T-cell (primary cell): ENCODE measurements around the gene MYH8. TPM values are rescaled to one million over a fixed set of nuclear protein-coding genes. Genes with fewer than 3 reads are reported as not detected.

ENCODE experiments used
- ATAC-seq, 4 experiments: fragments of 200-7000 bp in 3 of 4; fragments of 150-1000 bp in 1 of 4; cut with Tn5 transposase; replicated peaks in 1 of 4; 1 replicate in 3 of 4; 2 replicates in 1 of 4; pipeline ENCODE4 v1.10.0; 2021; ENCODE audit warnings: moderate library complexity in 3 of 4, mild to moderate bottlenecking in 2 of 4, moderate number of reproducible peaks in 1 of 4
- CTCF ChIA-PET, 2 donors: fragments of 300-600 bp; sonication (Branson Sonifier 250); formaldehyde crosslinking; loops; one replicate each; lab custom pipeline; 2022; ENCODE audit warnings: antibody characterized with exemption in 2 of 2; lab: Charles Lee
- POLR2A ChIA-PET, 2 donors: fragments of 300-600 bp; sonication (Branson Sonifier 250); formaldehyde crosslinking; loops; one replicate each; lab custom pipeline; 2022; ENCODE audit warnings: antibody characterized with exemption in 2 of 2; lab: Charles Lee
- DNase-seq, 35 experiments: peaks; one replicate each; pipeline versions ENCODE4 v3.0.0 to v3.0.0-alpha.2; 2013 to 2023
- H3K27ac ChIP-seq: one replicate; pipeline ENCODE4 v1.5.1; 2013; ENCODE audit warnings: low read length
- H3K27me3 ChIP-seq, 2 experiments: replicated peaks in 1 of 2; 1 replicate in 1 of 2; 2 replicates in 1 of 2; pipeline versions ENCODE4 v1.6.1 to v1.7.0; 2013; ENCODE audit warnings: low read length in 1 of 2, mixed read lengths in 1 of 2; ENCODE audit not compliant: control insufficient read depth in 2 of 2, insufficient read depth in 2 of 2; ENCODE audit errors: extremely low read depth in 1 of 2
- H3K36me3 ChIP-seq, 2 donors: 1 replicate in 1 of 2; 2 replicates in 1 of 2; pipeline versions ENCODE4 v1.6.1 to v1.7.0; 2013; ENCODE audit warnings: low read length in 1 of 2; ENCODE audit not compliant: control insufficient read depth in 2 of 2, insufficient read depth in 1 of 2; ENCODE audit errors: extremely low read depth in 1 of 2
- H3K4me1 ChIP-seq, 2 experiments: 1 replicate in 1 of 2; 2 replicates in 1 of 2; pipeline versions ENCODE4 v1.6.1 to v1.7.0; 2013; ENCODE audit warnings: low read length in 2 of 2, mixed read lengths in 1 of 2; ENCODE audit not compliant: insufficient read depth in 2 of 2, control insufficient read depth in 1 of 2; ENCODE audit errors: extremely low read depth in 1 of 2
- H3K4me3 ChIP-seq, 2 donors: 1 replicate in 1 of 2; 2 replicates in 1 of 2; pipeline versions ENCODE4 v1.5.1 to v1.7.0; 2013; ENCODE audit warnings: mild to moderate bottlenecking in 2 of 2, low read length in 1 of 2, moderate library complexity in 1 of 2; ENCODE audit not compliant: control insufficient read depth in 1 of 2; ENCODE audit errors: extremely low read depth in 1 of 2
- H3K9me3 ChIP-seq: 2 replicates; pipeline ENCODE4 v1.7.0; 2013
- H3K27ac Mint-ChIP-seq, 2 donors: one replicate each; pipeline ENCODE4 v1.8.0; 2020 to 2021; ENCODE audit warnings: mild to moderate bottlenecking in 2 of 2, mixed read lengths in 2 of 2
- H3K27me3 Mint-ChIP-seq, 2 donors: one replicate each; pipeline ENCODE4 v1.8.0; 2021 to 2022; ENCODE audit warnings: mixed read lengths in 2 of 2
- H3K36me3 Mint-ChIP-seq: one replicate; pipeline ENCODE4 v1.8.0; 2021; ENCODE audit warnings: mixed read lengths
- H3K4me1 Mint-ChIP-seq, 3 donors: one replicate each; pipeline ENCODE4 v1.8.0; 2020 to 2022; ENCODE audit warnings: mixed read lengths in 3 of 3, mild to moderate bottlenecking in 1 of 3
- H3K4me3 Mint-ChIP-seq, 3 donors: one replicate each; pipeline ENCODE4 v1.8.0; 2020 to 2022; ENCODE audit warnings: mild to moderate bottlenecking in 3 of 3, mixed read lengths in 3 of 3, moderate library complexity in 3 of 3
- H3K9me3 Mint-ChIP-seq, 3 donors: one replicate each; pipeline ENCODE4 v1.8.0; 2020 to 2022; ENCODE audit warnings: mixed read lengths in 3 of 3
- WGBS: methylation state at CpG from one replicate; pipeline ENCODE4 v1.1.5; 2013; ENCODE audit warnings: missing lambda C conversion rate; ENCODE audit not compliant: insufficient coverage; 5-methylcytosine and 5-hydroxymethylcytosine counted together
- total RNA-seq, 35 experiments: library from RNA in 6 of 35; stranded (reverse) in 6 of 35; fragments of 120-200 nt in 1 of 35; gene quantifications; one replicate each; pipeline versions ENCODE4 v1.2.1 to v1.2.4 and lab custom pipeline; 2013 to 2026

Gene MYH8
- total RNA-seq, 5 donors from 2014 or later (not counting 1 experiment from before 2014, with no cell fraction given): not detected

DNA sequence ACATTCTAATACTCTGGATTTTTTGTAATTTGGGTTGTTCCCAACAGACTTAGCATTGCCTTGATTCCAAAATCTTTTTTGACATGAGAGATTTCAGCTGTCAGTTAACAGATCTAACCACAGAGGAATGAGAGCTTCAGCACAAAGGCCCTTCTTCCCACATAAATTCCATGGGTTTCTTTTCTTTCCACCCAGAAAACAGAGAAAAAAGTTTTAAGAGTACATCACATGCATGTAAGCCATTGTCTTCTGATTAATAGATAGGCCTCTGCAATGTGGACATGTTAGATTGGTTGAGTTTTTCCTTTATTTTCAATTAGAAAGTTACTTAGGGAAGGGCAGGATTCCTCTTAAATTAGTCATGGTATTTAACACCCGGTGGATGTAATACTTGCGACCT, 939 bp downstream of the MYH8 start:
- Mint-ChIP-seq H3K36me3 (no peaks in the 10 kb centered on the region), H3K4me3 (no peak overlapping the region), H3K9me3 (no peaks in the 10 kb centered on the region), H3K27ac (no peak overlapping the region), H3K4me1 (no peaks in the 10 kb centered on the region), H3K27me3 (peaks cover 0 to 4% of the 10 kb centered on the region in 2 donors)
- Histone ChIP-seq H3K36me3 (no peaks in the 10 kb centered on the region), H3K4me1 (no peaks in the 10 kb centered on the region), H3K9me3 (no peaks in the 10 kb centered on the region), H3K27ac (no peak overlapping the region), H3K27me3 (peaks cover 0 to 4% of the 10 kb centered on the region in 2 experiments), H3K4me3 (no peak overlapping the region)
- POLR2A ChIA-PET: no interaction called here
- WGBS: no CpG with 5 or more reads among the region's 2 CpGs
- CTCF ChIA-PET: no interaction called here
- DNase-seq (no peak), ATAC-seq (no peak)

DNA sequence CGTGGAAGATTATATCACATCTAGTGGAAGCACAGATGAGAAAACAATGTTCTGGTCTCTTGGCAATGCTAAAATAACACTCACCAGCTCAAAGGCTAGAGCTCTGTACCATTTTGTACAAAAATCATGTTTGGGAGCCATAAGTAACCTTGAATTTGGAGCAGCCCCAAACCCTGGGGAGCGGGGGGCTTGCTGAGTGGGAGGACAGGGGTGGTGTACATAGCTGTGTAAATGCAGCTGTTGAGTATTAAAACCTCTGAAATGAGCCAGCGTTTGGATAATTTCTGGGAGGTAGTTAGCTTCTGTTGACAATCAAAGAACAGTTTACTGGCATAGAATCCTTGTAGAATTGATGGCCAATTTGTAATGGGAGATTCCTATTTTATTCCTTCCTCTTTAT, 4.3 kb downstream of the MYH8 start:
- no peak for ATAC-seq
- Histone ChIP-seq H3K36me3 (no peaks in the 10 kb centered on the region), H3K27ac (no peak overlapping the region), H3K4me1 (no peaks in the 10 kb centered on the region), H3K4me3 (no peak overlapping the region), H3K27me3 (peaks cover 0 to 4% of the 10 kb centered on the region in 2 experiments), H3K9me3 (no peaks in the 10 kb centered on the region)
- no peak for DNase-seq
- no peaks in the 10 kb centered on the region for H3K36me3 Mint-ChIP-seq
- ChIA-PET POLR2A (interaction anchor here in 1 of 2 donors (0.9 kb wide), 1 partner anchor 498 kb away, joined by 3 read pairs; no protein-coding TSS in a partner anchor), CTCF (no interaction called here)
- no peak overlapping the region for H3K27ac Mint-ChIP-seq
- no peak overlapping the region for H3K4me3 Mint-ChIP-seq
- no peaks in the 10 kb centered on the region for H3K4me1 Mint-ChIP-seq
- WGBS: 67% methylated on average over 1 of the region's 3 CpGs
- H3K27me3 Mint-ChIP-seq: peaks cover 0 to 8% of the 10 kb centered on the region in 2 donors
- H3K9me3 Mint-ChIP-seq: no peaks in the 10 kb centered on the region

DNA sequence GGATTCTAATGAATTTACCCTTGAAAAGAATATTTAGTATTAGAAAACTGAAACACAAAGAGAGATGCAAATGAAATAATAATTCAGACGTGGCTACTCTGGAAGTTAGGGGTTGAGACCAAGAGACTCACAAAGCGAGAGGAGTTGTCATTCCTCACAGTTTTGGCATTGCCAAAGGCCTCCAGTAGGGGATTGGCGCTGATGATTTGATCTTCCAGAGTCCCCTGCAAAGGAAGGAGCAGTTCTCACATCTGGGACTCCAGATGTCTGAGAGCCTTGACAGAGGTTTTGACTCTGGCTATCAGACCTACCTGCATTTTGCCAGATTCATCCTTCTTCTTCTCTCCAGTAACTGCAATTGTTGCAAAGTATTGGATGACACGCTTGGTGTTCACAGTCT, 6.6 kb downstream of the MYH8 start:
- H3K36me3 Mint-ChIP-seq: no peaks in the 10 kb centered on the region
- H3K4me3 Mint-ChIP-seq: no peak overlapping the region
- no peak for ATAC-seq
- H3K27me3 ChIP-seq: peaks cover 0 to 2% of the 10 kb centered on the region in 2 experiments
- ChIA-PET CTCF (no interaction called here), POLR2A (no interaction called here)
- 100% methylated on average over 2 of the region's 4 CpGs for WGBS
- no peak overlapping the region for H3K27ac Mint-ChIP-seq
- H3K36me3 ChIP-seq: no peaks in the 10 kb centered on the region
- H3K27ac ChIP-seq: no peak overlapping the region
- DNase-seq: no peak
- H3K4me1 Mint-ChIP-seq: no peaks in the 10 kb centered on the region
- no peaks in the 10 kb centered on the region for H3K9me3 Mint-ChIP-seq
- no peak overlapping the region for H3K4me3 ChIP-seq
- no peaks in the 10 kb centered on the region for H3K4me1 ChIP-seq
- H3K9me3 ChIP-seq: no peaks in the 10 kb centered on the region
- H3K27me3 Mint-ChIP-seq: peaks cover 0 to 11% of the 10 kb centered on the region in 2 donors

DNA sequence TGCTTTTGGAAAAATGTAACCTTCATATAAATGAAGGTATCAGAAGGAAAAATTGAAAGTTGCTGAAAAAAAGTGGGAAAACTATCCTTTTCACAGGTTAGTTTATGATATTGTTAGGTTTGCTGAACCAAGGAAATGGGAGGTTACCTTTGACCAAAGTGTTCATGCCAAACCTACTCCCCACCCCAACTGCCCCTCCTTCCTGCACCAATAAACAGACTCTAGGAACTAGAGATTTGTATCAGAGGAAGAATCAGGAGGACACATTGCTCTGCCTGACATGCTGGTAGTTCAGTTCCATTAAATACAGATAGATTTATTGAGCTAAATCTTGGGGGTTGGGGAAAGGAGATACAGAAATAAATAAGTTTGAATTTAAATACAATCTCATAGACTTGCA, 18.2 kb downstream of the MYH8 start:
- Mint-ChIP-seq H3K27ac (no peak overlapping the region), H3K4me1 (no peaks in the 10 kb centered on the region), H3K9me3 (no peaks in the 10 kb centered on the region), H3K27me3 (peaks cover 1 to 12% of the 10 kb centered on the region in 2 donors), H3K4me3 (no peak overlapping the region), H3K36me3 (no peaks in the 10 kb centered on the region)
- DNase-seq: no peak
- Histone ChIP-seq H3K9me3 (no peaks in the 10 kb centered on the region), H3K4me3 (no peak overlapping the region), H3K27ac (no peak overlapping the region), H3K27me3 (peaks cover 0 to 5% of the 10 kb centered on the region in 2 experiments), H3K36me3 (no peaks in the 10 kb centered on the region), H3K4me1 (no peaks in the 10 kb centered on the region)
- POLR2A ChIA-PET: no interaction called here
- no peak for ATAC-seq
- CTCF ChIA-PET: interaction anchor here in 1 of 2 donors (0.7 kb wide), 1 partner anchor 148 kb away, joined by 3 read pairs; no protein-coding TSS in a partner anchor

DNA sequence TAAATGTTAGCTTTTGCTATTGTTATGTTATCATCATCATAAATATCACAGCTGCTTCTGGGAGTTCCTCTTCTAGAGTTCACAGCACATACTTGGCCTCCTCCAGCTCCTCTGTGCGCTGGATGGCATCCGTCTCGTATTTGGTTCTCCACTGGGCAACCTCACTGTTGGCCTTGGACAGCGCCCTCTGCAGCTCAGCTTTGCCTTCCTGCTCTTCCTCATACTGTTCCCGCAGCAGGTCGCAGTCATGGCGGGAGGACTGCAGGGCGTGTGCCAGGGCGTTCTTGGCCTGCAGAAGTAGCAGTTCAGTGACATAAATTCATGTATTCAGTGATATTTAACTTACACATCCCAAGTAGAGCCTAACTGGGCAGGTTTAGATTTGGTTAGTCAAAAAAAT, 23.4 kb downstream of the MYH8 start:
- H3K9me3 Mint-ChIP-seq: no peaks in the 10 kb centered on the region
- H3K27me3 ChIP-seq: peaks cover 3 to 8% of the 10 kb centered on the region in 2 experiments
- no peak overlapping the region for H3K4me3 ChIP-seq
- H3K27me3 Mint-ChIP-seq: peaks cover 3 to 25% of the 10 kb centered on the region in 2 donors
- 80% methylated on average over 5 of the region's 9 CpGs for WGBS
- H3K4me1 ChIP-seq: no peaks in the 10 kb centered on the region
- no peak overlapping the region for H3K27ac Mint-ChIP-seq
- ChIA-PET CTCF (no interaction called here), POLR2A (no interaction called here)
- DNase-seq (no peak), ATAC-seq (no peak)
- H3K4me3 Mint-ChIP-seq: no peak overlapping the region
- no peaks in the 10 kb centered on the region for H3K36me3 Mint-ChIP-seq
- H3K27ac ChIP-seq: no peak overlapping the region
- H3K4me1 Mint-ChIP-seq: no peaks in the 10 kb centered on the region
- no peaks in the 10 kb centered on the region for H3K9me3 ChIP-seq
- H3K36me3 ChIP-seq: no peaks in the 10 kb centered on the region

DNA sequence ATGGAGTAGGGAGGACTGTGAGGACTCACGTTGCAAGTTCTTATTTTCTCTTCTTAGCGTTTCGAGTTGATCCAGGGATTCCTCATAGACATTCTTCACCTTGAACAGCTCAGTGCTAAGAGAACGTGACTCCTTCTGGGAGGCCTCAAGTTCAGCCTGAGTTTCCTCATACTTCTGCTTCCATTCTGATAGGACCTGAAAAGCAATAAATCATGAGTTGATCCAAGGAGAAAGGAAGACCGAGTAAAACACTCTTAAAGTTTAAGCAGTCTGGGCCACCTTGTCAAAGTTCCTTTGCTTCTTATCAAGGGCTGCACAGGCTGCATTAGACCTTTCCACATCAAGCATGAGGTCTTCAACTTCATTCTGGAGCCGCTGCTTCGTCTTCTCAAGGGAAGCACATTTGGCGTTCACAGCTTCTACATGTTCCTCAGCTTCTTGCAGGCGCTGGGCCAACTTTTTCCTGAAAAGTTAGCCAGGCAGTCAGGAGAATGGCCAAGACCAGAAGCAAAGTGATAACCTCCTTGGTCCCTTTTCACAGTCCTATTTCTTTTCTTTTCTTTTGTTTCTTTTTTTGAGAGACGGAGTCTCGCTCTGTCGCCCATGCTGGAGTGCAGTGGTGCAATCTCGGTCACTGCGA, 25.1 kb downstream of the MYH8 start:
- Histone ChIP-seq H3K4me3 (no peak overlapping the region), H3K36me3 (no peaks in the 10 kb centered on the region), H3K27me3 (peaks cover 5 to 8% of the 10 kb centered on the region in 2 experiments), H3K4me1 (no peaks in the 10 kb centered on the region), H3K27ac (no peak overlapping the region), H3K9me3 (no peaks in the 10 kb centered on the region)
- no peaks in the 10 kb centered on the region for H3K36me3 Mint-ChIP-seq
- WGBS: 50% methylated on average over 10 of the region's 14 CpGs
- ChIA-PET CTCF (no interaction called here), POLR2A (no interaction called here)
- H3K27me3 Mint-ChIP-seq: peaks cover 12 to 24% of the 10 kb centered on the region in 2 donors
- DNase-seq (no peak), ATAC-seq (no peak)
- no peaks in the 10 kb centered on the region for H3K4me1 Mint-ChIP-seq
- no peak overlapping the region for H3K27ac Mint-ChIP-seq
- no peak overlapping the region for H3K4me3 Mint-ChIP-seq
- no peaks in the 10 kb centered on the region for H3K9me3 Mint-ChIP-seq
